GM18499 (cell line): ENCODE data around the gene EXOC3L1.

ENCODE experiments used
- ATAC-seq: cut with Tn5 transposase; IDR thresholded peaks from one replicate; pipeline ENCODE4 v1.9.1; 2021; ENCODE audit warnings: moderate number of reproducible peaks; ENCODE audit not compliant: insufficient read depth, unreplicated experiment

Gene EXOC3L1

DNA sequence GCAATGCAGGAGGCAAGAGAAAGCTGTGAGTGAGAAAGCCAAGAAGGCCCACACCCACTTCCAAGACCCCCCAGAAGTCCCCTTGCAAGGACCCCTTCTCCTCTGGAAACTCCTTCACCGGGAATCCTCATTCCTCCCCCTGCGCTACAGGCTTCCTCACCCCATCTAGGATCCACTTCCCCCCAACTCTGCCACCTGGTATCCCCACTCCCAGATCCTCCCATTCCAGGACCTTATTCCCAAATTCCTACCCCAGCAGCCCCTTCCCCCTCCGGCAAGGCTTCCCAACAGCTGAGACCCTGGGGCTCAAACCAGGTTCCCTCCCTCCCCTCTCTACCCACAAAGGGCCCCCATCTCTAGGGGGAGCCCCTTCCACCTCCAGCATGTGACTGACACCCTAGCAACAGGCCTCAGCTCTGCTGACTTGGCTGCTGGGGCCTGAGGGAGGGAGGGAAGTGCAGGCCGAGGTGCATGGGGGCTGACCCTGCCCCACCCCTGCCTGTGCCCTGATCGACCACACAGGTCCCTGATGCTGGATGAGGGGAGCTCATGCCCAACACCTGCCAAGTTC, 23.3 kb downstream of the EXOC3L1 start:
- ATAC-seq = no peak

- no peak for ATAC-seq
Measured at GRCh38 chr16:67166110-67166547, 23.8 kb downstream of the EXOC3L1 start.

GRCh38 chr16:67165121-67166078, 24.5 kb downstream of the EXOC3L1 start:
- no peak for ATAC-seq

DNA sequence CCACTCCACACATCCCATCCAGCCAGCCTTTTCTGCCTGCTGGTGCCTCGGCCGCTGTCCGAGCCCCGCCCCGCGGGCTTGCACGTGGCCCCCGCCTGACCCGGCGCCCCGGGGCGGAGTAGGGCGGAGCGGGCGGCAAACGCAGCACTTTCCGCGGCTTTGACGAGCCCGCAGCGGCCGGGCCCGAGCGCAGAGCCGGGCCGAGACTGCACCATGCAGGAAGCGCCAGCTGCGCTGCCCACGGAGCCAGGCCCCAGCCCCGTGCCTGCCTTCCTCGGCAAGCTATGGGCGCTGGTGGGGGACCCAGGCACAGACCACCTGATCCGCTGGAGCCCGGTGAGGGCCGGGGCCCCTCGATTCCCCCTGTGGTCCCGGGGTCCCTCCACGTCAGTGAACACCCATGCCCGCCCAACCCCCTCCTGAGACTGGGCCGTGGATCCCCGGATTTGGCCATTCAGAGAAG, 25.3 kb downstream of the EXOC3L1 start, which contains the start of gene HSF4:
Gene HSF4 (plus strand): TSS at position 147 of the 463 bp plus-strand sequence. CDS start 67 bp downstream, at position 214.
- no peak for ATAC-seq

- no peak for ATAC-seq
Measured at GRCh38 chr16:67163999-67164558, 25.9 kb downstream of the EXOC3L1 start.

DNA sequence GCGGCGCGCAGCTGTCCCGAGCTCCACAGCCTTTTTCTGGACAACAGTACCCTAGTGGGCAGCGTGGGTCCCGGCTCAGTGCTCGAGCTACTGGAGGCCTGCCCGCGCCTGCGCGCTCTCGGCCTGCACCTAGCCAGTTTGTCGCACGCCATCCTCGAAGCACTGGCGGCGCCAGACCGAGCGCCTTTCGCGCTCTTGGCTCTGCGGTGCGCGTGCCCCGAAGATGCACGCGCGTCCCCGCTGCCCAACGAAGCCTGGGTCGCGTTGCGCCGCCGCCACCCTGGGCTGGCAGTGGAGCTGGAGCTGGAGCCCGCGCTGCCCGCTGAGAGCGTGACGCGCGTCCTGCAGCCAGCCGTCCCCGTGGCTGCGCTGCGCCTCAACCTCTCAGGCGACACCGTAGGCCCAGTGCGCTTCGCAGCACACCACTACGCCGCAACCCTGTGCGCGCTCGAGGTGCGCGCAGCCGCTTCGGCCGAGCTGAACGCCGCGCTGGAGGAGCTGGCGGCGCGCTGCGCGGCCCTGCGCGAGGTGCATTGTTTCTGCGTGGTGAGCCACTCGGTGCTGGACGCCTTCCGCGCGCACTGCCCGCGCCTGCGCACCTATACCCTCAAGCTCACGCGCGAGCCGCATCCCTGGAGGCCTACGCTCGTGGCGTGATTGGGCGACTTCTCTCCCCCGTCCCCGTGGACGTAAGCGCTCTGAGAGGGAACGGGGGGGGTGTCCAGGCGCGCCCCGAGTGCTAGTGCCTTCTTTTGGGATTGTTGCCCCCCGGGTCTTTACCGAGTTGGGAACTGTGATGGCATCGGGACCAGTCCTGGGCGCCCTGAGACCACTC, 26.6 kb downstream of the EXOC3L1 start:
- no peak for ATAC-seq

DNA sequence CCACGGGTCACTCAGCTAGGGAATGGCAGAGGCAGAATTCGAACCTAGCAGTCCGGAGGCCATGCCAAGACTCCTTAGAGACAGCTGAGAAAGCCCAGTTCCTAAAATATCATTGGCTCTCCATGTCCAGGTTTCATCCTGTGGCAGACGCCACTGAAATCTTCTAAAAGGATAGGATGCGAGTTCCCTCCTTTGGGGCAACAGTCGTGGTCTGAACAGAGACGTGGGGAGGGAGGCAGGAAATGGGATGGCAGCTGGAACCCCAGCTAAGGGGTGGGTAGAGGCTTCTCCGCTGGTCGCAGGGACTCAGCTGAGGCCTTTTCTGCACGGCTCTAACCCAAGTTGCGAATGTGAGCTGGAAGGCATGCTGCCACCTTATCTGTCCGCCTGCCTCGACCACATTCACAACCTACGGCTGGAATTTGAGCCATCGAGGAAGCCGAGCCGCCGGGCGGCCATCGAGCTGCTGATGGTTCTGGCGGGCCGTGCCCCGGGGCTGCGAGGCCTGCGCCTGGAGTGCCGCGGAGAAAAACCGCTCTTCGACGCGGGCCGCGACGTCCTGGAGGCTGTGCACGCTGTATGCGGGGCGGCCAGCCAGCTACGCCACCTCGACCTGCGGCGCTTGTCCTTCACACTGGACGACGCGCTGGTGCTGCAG, 27.3 kb downstream of the EXOC3L1 start:
- ATAC-seq = no peak

- no peak for ATAC-seq
Measured at GRCh38 chr16:67161595-67162058, 28.3 kb downstream of the EXOC3L1 start.

GRCh38 chr16:67158637-67159600, 31.0 kb downstream of the EXOC3L1 start:
- no peak for ATAC-seq

DNA sequence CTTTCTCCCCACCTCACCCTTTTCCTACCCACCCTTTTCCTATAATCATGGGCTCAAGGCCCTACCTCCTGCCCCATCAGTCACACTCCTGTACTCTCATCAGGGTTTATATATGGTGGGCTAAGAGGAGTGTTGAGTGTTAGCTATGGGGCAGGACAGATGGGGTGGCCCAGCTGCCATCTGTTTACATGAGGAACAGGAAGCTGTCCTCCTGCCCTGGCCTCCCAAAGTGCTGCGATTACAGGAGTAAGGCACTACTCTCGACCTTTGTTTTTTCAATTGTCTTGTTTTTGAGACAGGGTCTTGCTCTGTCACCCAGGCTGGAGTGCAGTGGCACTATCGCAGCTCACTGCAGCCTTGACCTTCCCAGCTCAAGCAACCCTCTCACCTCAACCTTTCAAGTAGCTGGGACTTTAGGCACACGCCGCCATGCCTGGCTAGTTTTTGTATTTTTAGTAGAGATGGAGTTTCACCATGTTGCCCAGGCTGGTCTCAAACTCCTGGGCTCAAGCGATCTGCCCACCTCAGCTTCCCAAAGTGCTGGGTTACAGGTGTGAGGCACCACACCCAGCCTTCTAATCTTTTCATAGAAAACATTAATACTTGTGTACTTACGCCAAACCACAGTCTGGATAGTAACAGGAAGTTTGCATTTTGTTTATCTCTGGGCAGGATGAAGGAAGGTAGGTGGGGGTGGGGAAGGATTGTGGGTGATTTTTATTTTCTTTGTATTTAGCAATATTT, 31.9 kb downstream of the EXOC3L1 start:
- ATAC-seq = no peak

GRCh38 chr16:67157106-67157748, 32.7 kb downstream of the EXOC3L1 start:
- no peak for ATAC-seq

DNA sequence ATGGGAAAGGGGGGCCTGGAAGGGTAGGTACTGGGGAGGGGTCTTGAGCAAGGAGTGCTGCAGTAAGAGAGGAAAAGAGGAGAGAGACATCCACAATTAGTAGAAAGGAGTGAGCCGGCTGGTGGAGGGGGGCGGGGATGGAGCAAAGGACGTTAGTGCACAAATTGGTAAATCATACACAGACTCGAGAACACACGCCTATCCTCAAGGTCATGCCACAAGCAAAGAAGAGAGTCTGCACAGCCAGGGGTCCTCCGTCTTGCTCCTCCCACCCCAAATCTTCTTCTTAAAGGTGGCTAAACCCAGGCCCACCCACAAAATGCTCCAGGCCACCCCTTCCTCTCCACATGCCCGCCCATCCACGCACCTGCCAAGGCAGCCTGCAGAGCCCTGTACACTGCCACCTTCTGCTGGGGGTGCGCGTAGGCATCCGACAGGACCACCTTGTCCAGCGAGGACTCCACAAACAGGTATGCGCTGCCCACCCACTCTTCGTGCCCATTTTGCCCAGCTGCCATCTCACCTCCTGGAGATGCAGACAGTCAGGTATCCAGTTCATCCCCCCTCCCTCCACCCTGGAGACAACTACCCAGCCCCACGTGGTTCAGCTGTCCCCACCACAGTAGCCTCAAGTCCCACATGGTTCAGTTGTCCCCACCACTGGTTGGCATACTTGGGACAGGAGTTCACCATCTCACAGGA, 33.6 kb downstream of the EXOC3L1 start:
- no peak for ATAC-seq

- no peak for ATAC-seq
Measured at GRCh38 chr16:67155295-67156142, 34.4 kb downstream of the EXOC3L1 start.

- no peak for ATAC-seq
Measured at GRCh38 chr16:67154578-67155294, 35.2 kb downstream of the EXOC3L1 start.

GRCh38 chr16:67151431-67152097, 38.4 kb downstream of the EXOC3L1 start:
- ATAC-seq = no peak
